ENCODE data around the gene CDC123.

CDC123 gene

DNA sequence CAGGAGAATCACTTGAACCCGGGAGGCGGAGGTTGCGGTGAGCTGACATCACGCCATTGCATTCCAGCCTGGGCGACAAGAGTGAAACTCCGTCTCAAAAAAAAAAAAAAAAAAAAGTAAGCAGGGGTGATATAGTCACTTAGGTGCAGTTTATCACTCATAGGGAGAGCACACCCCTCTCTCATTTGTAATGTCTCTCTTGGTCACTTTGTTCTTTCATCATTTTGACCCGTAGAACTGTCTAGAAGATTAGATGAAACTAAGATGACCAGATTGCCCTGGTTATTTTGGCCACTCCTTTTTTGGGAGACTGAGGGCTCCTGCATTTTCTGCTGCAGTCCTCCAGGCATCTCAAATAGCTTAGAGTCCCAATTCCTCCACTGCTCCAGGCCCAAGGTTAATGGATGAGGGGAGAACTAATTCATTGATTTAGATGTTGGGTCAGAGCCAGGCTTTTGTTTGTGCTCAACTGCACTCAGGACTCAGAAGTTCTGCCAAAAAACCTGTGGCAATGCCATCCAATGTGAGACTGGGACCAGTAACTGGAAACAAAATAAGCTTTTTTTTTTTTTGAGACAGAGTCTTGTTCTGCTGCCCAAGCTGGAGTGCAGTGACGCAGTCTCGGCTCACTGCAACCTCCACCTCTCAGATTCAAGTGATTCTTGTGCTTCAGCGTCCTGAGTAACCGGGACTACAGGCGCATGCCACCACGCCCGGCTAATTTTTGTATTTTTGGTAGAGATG, 103.4 kb downstream of the CDC123 start:
- DNase-seq (ENCODE audit: low read depth, low spot score), result no peak

Measured in brain pericyte (primary cell).